Measurements from ENCODE around the gene CCL18.

DNA sequence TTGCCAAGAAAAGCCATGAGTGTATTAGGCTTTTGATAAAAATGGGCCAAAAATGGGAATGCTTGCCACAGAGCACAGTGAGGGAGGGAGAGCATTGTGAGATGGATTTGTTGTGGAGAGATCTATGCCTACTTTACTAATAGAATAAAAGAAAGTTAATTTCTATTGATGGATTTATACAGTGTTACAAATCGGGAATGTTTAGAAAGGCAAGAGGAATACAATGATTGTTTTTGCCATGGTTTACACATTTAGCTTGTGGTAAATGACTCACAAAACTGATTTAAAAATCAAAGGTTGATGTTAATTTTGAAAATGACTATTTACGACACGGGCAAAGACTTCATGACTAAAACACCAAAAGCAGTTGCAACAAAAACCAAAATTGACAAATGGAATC, 56.1 kb downstream of the CCL18 start:
- TF ChIP-seq, protein P1, sequence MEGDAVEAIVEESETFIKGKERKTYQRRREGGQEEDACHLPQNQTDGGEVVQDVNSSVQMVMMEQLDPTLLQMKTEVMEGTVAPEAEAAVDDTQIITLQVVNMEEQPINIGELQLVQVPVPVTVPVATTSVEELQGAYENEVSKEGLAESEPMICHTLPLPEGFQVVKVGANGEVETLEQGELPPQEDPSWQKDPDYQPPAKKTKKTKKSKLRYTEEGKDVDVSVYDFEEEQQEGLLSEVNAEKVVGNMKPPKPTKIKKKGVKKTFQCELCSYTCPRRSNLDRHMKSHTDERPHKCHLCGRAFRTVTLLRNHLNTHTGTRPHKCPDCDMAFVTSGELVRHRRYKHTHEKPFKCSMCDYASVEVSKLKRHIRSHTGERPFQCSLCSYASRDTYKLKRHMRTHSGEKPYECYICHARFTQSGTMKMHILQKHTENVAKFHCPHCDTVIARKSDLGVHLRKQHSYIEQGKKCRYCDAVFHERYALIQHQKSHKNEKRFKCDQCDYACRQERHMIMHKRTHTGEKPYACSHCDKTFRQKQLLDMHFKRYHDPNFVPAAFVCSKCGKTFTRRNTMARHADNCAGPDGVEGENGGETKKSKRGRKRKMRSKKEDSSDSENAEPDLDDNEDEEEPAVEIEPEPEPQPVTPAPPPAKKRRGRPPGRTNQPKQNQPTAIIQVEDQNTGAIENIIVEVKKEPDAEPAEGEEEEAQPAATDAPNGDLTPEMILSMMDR (IDR thresholded peaks at IDR 0.05; ENCODE audit: insufficient read depth, low read length, poor library complexity, severe bottlenecking) = no peak
- TF ChIP-seq EZH2phosphoT487 (conservative IDR thresholded peaks at IDR 0.05; ENCODE audit: low read length) = no peak
